ENCODE results near the gene CLIP2.

Gene CLIP2

DNA sequence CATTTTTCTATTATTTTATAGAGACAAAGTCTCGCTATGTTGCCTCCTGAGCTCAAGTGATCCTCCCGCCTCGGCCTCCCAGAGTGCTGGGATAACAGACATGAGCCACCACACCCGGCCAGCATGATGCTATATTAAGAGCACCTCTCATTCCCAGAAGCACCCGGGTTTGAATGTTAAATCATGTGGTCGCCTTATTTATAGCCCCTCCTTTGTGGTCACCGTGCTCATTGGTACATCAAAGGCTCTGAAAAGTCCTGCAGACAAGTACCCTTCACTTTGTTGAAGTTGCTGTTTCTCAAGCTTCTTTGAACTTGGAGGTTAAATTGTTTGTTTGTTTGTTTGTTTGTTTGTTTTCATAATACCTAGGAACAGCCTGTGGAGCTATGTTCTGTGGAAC is 40.0 kb downstream of the CLIP2 start:
- no peaks in the 10 kb centered on the region for H3K9me2 ChIP-seq (replicated peaks; ENCODE audit: insufficient read depth, low read length)
- H3K4me1 ChIP-seq (ENCODE audit: low read length): no peaks in the 10 kb centered on the region
- H3K36me3 ChIP-seq (replicated peaks; ENCODE audit: insufficient read depth, low read length): no peaks in the 10 kb centered on the region
- H3K9ac ChIP-seq (ENCODE audit: low read length): no peak overlapping the region
- H2AFZ ChIP-seq (ENCODE audit: low read length): no peak overlapping the region
- H3F3A ChIP-seq (ENCODE audit: insufficient read depth, low read length): no peaks in the 10 kb centered on the region
- no peak overlapping the region for H3K27ac ChIP-seq (ENCODE audit: low read length)
- no peaks in the 10 kb centered on the region for H3K9me3 ChIP-seq (replicated peaks; ENCODE audit: insufficient read depth, low read length)
- TF ChIP-seq, protein P1, sequence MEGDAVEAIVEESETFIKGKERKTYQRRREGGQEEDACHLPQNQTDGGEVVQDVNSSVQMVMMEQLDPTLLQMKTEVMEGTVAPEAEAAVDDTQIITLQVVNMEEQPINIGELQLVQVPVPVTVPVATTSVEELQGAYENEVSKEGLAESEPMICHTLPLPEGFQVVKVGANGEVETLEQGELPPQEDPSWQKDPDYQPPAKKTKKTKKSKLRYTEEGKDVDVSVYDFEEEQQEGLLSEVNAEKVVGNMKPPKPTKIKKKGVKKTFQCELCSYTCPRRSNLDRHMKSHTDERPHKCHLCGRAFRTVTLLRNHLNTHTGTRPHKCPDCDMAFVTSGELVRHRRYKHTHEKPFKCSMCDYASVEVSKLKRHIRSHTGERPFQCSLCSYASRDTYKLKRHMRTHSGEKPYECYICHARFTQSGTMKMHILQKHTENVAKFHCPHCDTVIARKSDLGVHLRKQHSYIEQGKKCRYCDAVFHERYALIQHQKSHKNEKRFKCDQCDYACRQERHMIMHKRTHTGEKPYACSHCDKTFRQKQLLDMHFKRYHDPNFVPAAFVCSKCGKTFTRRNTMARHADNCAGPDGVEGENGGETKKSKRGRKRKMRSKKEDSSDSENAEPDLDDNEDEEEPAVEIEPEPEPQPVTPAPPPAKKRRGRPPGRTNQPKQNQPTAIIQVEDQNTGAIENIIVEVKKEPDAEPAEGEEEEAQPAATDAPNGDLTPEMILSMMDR (IDR thresholded peaks at IDR 0.05; ENCODE audit: low read length): no peak
- TF ChIP-seq EZH2 (optimal IDR thresholded peaks at IDR 0.05; ENCODE audit: low read depth, low read length) (no peak), EZH2phosphoT487 (IDR thresholded peaks at IDR 0.05; ENCODE audit: low read length) (no peak)
- H4K20me1 ChIP-seq (ENCODE audit: insufficient read depth, low read length): no peaks in the 10 kb centered on the region
- H3K4me2 ChIP-seq (ENCODE audit: low read depth, low read length): no peak overlapping the region
- no peaks in the 10 kb centered on the region for H3K79me2 ChIP-seq (ENCODE audit: low read length)
- DNase-seq: no peak
- H3K4me3 ChIP-seq (ENCODE audit: low read length): no peak overlapping the region
- H3K27me3 ChIP-seq (replicated peaks; ENCODE audit: insufficient read depth, low read length): no peaks in the 10 kb centered on the region

DNA sequence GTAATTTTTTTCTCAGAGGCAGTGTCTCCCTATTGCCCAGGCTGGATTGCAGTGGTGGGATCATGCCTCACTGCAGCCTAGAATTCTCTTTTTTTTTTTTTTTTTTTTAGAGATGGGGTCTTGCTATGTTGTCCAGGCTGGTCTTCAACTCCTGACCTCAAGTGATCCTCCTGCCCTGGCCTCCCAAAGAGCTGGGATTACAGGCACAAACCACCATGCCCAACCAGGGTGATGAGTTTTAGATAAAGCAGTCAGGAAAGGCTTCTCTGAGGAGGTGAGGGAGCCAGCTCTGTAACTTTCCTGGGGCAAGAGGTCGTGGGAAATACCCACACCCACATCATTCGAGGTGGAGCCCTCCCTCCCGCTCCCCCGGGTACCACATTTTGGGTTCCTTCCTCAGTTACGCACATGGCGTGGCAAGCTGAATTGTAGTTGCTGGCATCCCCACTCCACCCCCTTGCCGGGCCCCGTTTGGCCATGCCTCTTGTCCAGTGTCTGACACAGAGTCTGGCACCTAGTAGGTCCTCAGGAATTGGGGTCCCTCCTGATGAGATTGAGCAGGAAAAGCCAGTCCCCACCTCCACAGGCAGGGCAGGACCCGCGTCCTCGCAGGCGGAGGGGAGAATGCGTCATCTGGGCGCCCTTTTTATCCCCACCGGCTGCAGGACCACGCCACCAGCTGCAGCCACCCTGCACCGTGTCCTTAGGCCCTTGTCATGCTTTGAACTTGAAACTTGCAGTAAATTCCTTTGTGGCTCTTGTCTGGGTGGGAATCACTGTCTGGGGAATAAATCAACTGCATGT is 43.4 kb downstream of the CLIP2 start:
- Histone ChIP-seq H3K4me2 (ENCODE audit: low read depth, low read length) (no peak overlapping the region), H4K20me1 (ENCODE audit: insufficient read depth, low read length) (no peaks in the 10 kb centered on the region), H3K9ac (ENCODE audit: low read length) (no peak overlapping the region), H3F3A (ENCODE audit: insufficient read depth, low read length) (no peaks in the 10 kb centered on the region), H3K4me3 (ENCODE audit: low read length) (no peak overlapping the region), H3K9me3 (replicated peaks; ENCODE audit: insufficient read depth, low read length) (no peaks in the 10 kb centered on the region), H3K27me3 (replicated peaks; ENCODE audit: insufficient read depth, low read length) (no peaks in the 10 kb centered on the region), H3K79me2 (ENCODE audit: low read length) (no peaks in the 10 kb centered on the region), H3K36me3 (replicated peaks; ENCODE audit: insufficient read depth, low read length) (no peaks in the 10 kb centered on the region), H3K9me2 (replicated peaks; ENCODE audit: insufficient read depth, low read length) (no peaks in the 10 kb centered on the region), H3K4me1 (ENCODE audit: low read length) (no peaks in the 10 kb centered on the region), H3K27ac (ENCODE audit: low read length) (no peak overlapping the region), H2AFZ (ENCODE audit: low read length) (no peak overlapping the region)
- TF ChIP-seq, protein P1 (IDR thresholded peaks at IDR 0.05; ENCODE audit: low read length): no peak
- TF ChIP-seq EZH2 (optimal IDR thresholded peaks at IDR 0.05; ENCODE audit: low read depth, low read length) (no peak), EZH2phosphoT487 (IDR thresholded peaks at IDR 0.05; ENCODE audit: low read length) (no peak)
- no peak for DNase-seq

DNA sequence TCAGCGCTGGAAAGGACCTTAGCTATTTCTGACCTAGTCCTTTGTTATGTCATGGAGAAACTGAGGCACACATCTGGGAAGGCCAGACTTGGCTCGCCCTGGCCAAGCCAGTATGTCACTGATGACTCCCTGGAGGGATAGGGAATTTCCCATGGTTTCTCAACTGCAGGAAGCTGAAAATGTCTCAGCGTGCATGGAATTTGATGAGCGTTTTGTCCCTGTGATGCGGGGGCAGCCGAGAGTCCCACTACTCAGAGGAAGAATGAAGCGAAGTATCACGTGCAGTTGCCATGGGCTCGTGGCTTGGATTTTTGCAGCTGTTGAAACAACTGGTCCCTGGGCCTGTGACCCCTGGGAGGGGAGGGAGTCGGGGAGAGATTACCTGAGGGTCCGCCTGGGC is 44.8 kb downstream of the CLIP2 start:
- H3K27me3 ChIP-seq (replicated peaks; ENCODE audit: insufficient read depth, low read length): no peaks in the 10 kb centered on the region
- no peak overlapping the region for H3K4me3 ChIP-seq (ENCODE audit: low read length)
- H3K27ac ChIP-seq (ENCODE audit: low read length): no peak overlapping the region
- H3K4me1 ChIP-seq (ENCODE audit: low read length): no peaks in the 10 kb centered on the region
- H3K9me3 ChIP-seq (replicated peaks; ENCODE audit: insufficient read depth, low read length): no peaks in the 10 kb centered on the region
- H3F3A ChIP-seq (ENCODE audit: insufficient read depth, low read length): no peaks in the 10 kb centered on the region
- TF ChIP-seq EZH2phosphoT487 (IDR thresholded peaks at IDR 0.05; ENCODE audit: low read length): no peak
- TF ChIP-seq, protein P1 (IDR thresholded peaks at IDR 0.05; ENCODE audit: low read length): no peak
- TF ChIP-seq EZH2 (optimal IDR thresholded peaks at IDR 0.05; ENCODE audit: low read depth, low read length): no peak
- no peak overlapping the region for H3K9ac ChIP-seq (ENCODE audit: low read length)
- H3K79me2 ChIP-seq (ENCODE audit: low read length): no peaks in the 10 kb centered on the region
- H3K36me3 ChIP-seq (replicated peaks; ENCODE audit: insufficient read depth, low read length): no peaks in the 10 kb centered on the region
- no peak for DNase-seq
- no peak overlapping the region for H2AFZ ChIP-seq (ENCODE audit: low read length)
- H3K9me2 ChIP-seq (replicated peaks; ENCODE audit: insufficient read depth, low read length): no peaks in the 10 kb centered on the region
- H4K20me1 ChIP-seq (ENCODE audit: insufficient read depth, low read length): no peaks in the 10 kb centered on the region
- no peak overlapping the region for H3K4me2 ChIP-seq (ENCODE audit: low read depth, low read length)

Measured in MM.1S (cell line).